GM18511 (cell line): ENCODE data around the gene CDX1.

Experiments
- ATAC-seq: cut with Tn5 transposase; IDR thresholded peaks from one replicate; pipeline ENCODE4 v1.9.1; 2021; ENCODE audit warnings: mild to moderate bottlenecking, moderate library complexity; ENCODE audit not compliant: unreplicated experiment

CDX1 gene

GRCh38 chr5:150181027-150181426, 14.4 kb downstream of the CDX1 start:
- ATAC-seq: no peak

- ATAC-seq: no peak
Measured at GRCh38 chr5:150181766-150182545, 15.4 kb downstream of the CDX1 start.

GRCh38 chr5:150182774-150183173, 16.2 kb downstream of the CDX1 start:
- no peak for ATAC-seq

- no peak for ATAC-seq
Measured at GRCh38 chr5:150183436-150183835, 16.9 kb downstream of the CDX1 start.

- ATAC-seq: no peak
Measured at GRCh38 chr5:150184006-150184405, 17.4 kb downstream of the CDX1 start.

- ATAC-seq: no peak
Measured at GRCh38 chr5:150184990-150185912, 18.7 kb downstream of the CDX1 start.

- no peak for ATAC-seq
Measured at GRCh38 chr5:150186137-150186536, 19.6 kb downstream of the CDX1 start.

GRCh38 chr5:150186897-150187296, 20.3 kb downstream of the CDX1 start:
- ATAC-seq: no peak

- no peak for ATAC-seq
Measured at GRCh38 chr5:150188146-150188842, 21.7 kb downstream of the CDX1 start.

GRCh38 chr5:150189326-150189725, 22.7 kb downstream of the CDX1 start:
- no peak for ATAC-seq

- ATAC-seq: no peak
Measured at GRCh38 chr5:150189728-150190502, 23.3 kb downstream of the CDX1 start, which contains the start of gene SLC6A7. SLC6A7 (plus strand) TSS chr5:150190062; CDS start chr5:150190328, 266 bp downstream.

- no peak for ATAC-seq
Measured at GRCh38 chr5:150190503-150190979, 24.0 kb downstream of the CDX1 start.

- ATAC-seq: no peak
Measured at GRCh38 chr5:150190987-150191386, 24.4 kb downstream of the CDX1 start.

- no peak for ATAC-seq
Measured at GRCh38 chr5:150192462-150192861, 25.9 kb downstream of the CDX1 start.

GRCh38 chr5:150195736-150196485, 29.3 kb downstream of the CDX1 start:
- no peak for ATAC-seq

GRCh38 chr5:150196514-150196913, 29.9 kb downstream of the CDX1 start:
- ATAC-seq: no peak

GRCh38 chr5:150196986-150197385, 30.4 kb downstream of the CDX1 start:
- ATAC-seq: no peak

GRCh38 chr5:150197476-150197875, 30.9 kb downstream of the CDX1 start:
- ATAC-seq: no peak

GRCh38 chr5:150202501-150202900, 35.9 kb downstream of the CDX1 start:
- ATAC-seq: no peak
